Stimulated activated CD4-positive, alpha-beta T cell treated with anti-CD3 and anti-CD28 coated beads, Interleukin-2, amount 100 ng/mL, for 48 hours (primary cell): ENCODE measurements around the gene NOSTRIN.
"Not testable (repeated sequence)": the region's sequence is repeated elsewhere in the genome, so short reads cannot be mapped to it uniquely, and the experiment has no call there.

Experiments
- DNase-seq, 2 donors: peaks; one replicate each; pipeline ENCODE4 v3.0.0-alpha.2; 2020

Gene NOSTRIN

GRCh38 chr2:168790226-168790902 is 12.1 kb upstream of the NOSTRIN start:
- DNase-seq: no peak

- not testable (repeated sequence) for DNase-seq
Measured at GRCh38 chr2:168791140-168791539, 11.3 kb upstream of the NOSTRIN start.

- DNase-seq: no peak
Measured at GRCh38 chr2:168793596-168793995, 8.8 kb upstream of the NOSTRIN start.

GRCh38 chr2:168794968-168795367 is 7.5 kb upstream of the NOSTRIN start:
- no peak for DNase-seq

GRCh38 chr2:168796090-168796577 is 6.3 kb upstream of the NOSTRIN start:
- DNase-seq: no peak

- no peak for DNase-seq
Measured at GRCh38 chr2:168796583-168797285, 5.7 kb upstream of the NOSTRIN start.

GRCh38 chr2:168797286-168797655 is 5.2 kb upstream of the NOSTRIN start:
- no peak for DNase-seq

- DNase-seq: no peak
Measured at GRCh38 chr2:168798076-168798887, 4.2 kb upstream of the NOSTRIN start.

GRCh38 chr2:168798888-168799410 is 3.5 kb upstream of the NOSTRIN start:
- no peak for DNase-seq

GRCh38 chr2:168801471-168801870 is 966 bp upstream of the NOSTRIN start:
- no peak for DNase-seq

- DNase-seq: no peak
Measured at GRCh38 chr2:168802859-168803725, 655 bp downstream of the NOSTRIN start.

GRCh38 chr2:168804214-168804613 is 1.8 kb downstream of the NOSTRIN start:
- DNase-seq: no peak

- DNase-seq: no peak
Measured at GRCh38 chr2:168805615-168806014, 3.2 kb downstream of the NOSTRIN start.

GRCh38 chr2:168809537-168809936 is 7.1 kb downstream of the NOSTRIN start:
- no peak for DNase-seq

GRCh38 chr2:168810235-168810634 is 7.8 kb downstream of the NOSTRIN start:
- no peak for DNase-seq

- no peak for DNase-seq
Measured at GRCh38 chr2:168811696-168812095, 9.3 kb downstream of the NOSTRIN start.

- no peak for DNase-seq
Measured at GRCh38 chr2:168814046-168814445, 11.6 kb downstream of the NOSTRIN start.

- DNase-seq: no peak
Measured at GRCh38 chr2:168814939-168815907, 12.8 kb downstream of the NOSTRIN start.

GRCh38 chr2:168816369-168816768 is 13.9 kb downstream of the NOSTRIN start:
- no peak for DNase-seq

- no peak for DNase-seq
Measured at GRCh38 chr2:168819050-168819715, 16.7 kb downstream of the NOSTRIN start.
